Activated B cell treated with CpG ODN at 0.5 μM for 24 hours (primary cell): Measurements from ENCODE around the gene CDK14. TPM values are rescaled to one million over a fixed set of nuclear protein-coding genes. Genes with fewer than 3 reads are reported as not detected.

Experiments used
- ATAC-seq: fragments of 200-7000 bp; cut with Tn5 transposase; one replicate; pipeline ENCODE4 v1.10.0; 2021; ENCODE audit warnings: low read depth, mild to moderate bottlenecking, moderate library complexity
- CTCF ChIA-PET: fragments of 350-600 bp; sonication (Branson Sonifier 250); formaldehyde crosslinking; loops from one replicate; lab custom pipeline; 2021; ENCODE audit warnings: antibody characterized with exemption; lab: Charles Lee
- POLR2A ChIA-PET: fragments of 350-600 bp; sonication (Branson Sonifier 250); formaldehyde crosslinking; loops from one replicate; lab custom pipeline; 2021; ENCODE audit warnings: antibody characterized with exemption; lab: Charles Lee
- DNase-seq: peaks from one replicate; pipeline ENCODE4 v3.0.0; 2022
- H3K27ac Mint-ChIP-seq: one replicate; pipeline ENCODE4 v1.8.0; 2020; ENCODE audit warnings: mixed read lengths
- H3K27me3 Mint-ChIP-seq: one replicate; pipeline ENCODE4 v1.8.0; 2021; ENCODE audit warnings: mixed read lengths
- H3K36me3 Mint-ChIP-seq: one replicate; pipeline ENCODE4 v1.8.0; 2021; ENCODE audit warnings: low read depth, mixed read lengths
- H3K4me1 Mint-ChIP-seq: one replicate; pipeline ENCODE4 v1.8.0; 2021; ENCODE audit warnings: mixed read lengths
- H3K4me3 Mint-ChIP-seq: one replicate; pipeline ENCODE4 v1.8.0; 2020; ENCODE audit warnings: mild to moderate bottlenecking, mixed read lengths
- H3K9me3 Mint-ChIP-seq: one replicate; pipeline ENCODE4 v1.8.0; 2020; ENCODE audit warnings: mixed read lengths
- CTCF ChIP-seq: fragments of 200-600 bp; IDR thresholded peaks from one replicate; pipeline ENCODE4 v1.8.0; 2022; ENCODE audit warnings: antibody characterized with exemption, mild to moderate bottlenecking
- intact Hi-C: fragments of 100-400 bp; cut with micrococcal nuclease; formaldehyde crosslinking; loops from one replicate; pipeline ENCODE4 v1.15.1; 2024
- total RNA-seq: library from RNA; stranded (reverse); gene quantifications from 2 replicates; pipeline ENCODE4 v1.2.3, GENCODE V29; 2022

CDK14 gene
- total RNA-seq, 1 donor from 2014 or later, result 140 TPM

- intact Hi-C loops, result loop anchor here (5.0 to 10.0 kb wide), 2 partner anchors 177 to 340 kb away; partner anchors contain the start of gene FZD1
- Mint-ChIP-seq H3K4me1 (peaks cover 21% of the 10 kb centered on the region), H3K27me3 (no peaks in the 10 kb centered on the region), H3K27ac (no peak overlapping the region), H3K36me3 (peaks cover 24% of the 10 kb centered on the region), H3K9me3 (no peaks in the 10 kb centered on the region), H3K4me3 (no peak overlapping the region)
- no peak for TF ChIP-seq CTCF
- ChIA-PET CTCF (no interaction called here), POLR2A (no interaction called here)
- no peak for DNase-seq
- no peak for ATAC-seq
Measured at GRCh38 chr7:91085175-91085574, 489.1 kb downstream of the CDK14 start.

GRCh38 chr7:91086200-91086599, 490.1 kb downstream of the CDK14 start:
- DNase-seq, result no peak
- POLR2A ChIA-PET, result no interaction called here
- no peak for ATAC-seq
- intact Hi-C loops, result loop anchor here (2.0 to 10.0 kb wide), 3 partner anchors 176 to 1361 kb away; partner anchors contain the start of genes FZD1 and GATAD1
- Mint-ChIP-seq H3K27me3 (no peaks in the 10 kb centered on the region), H3K27ac (no peak overlapping the region), H3K9me3 (no peaks in the 10 kb centered on the region), H3K36me3 (peaks cover 24% of the 10 kb centered on the region), H3K4me1 (peaks cover 18% of the 10 kb centered on the region), H3K4me3 (no peak overlapping the region)
- CTCF ChIA-PET, result no interaction called here
- TF ChIP-seq CTCF, result no peak

- Mint-ChIP-seq H3K4me1 (peaks cover 6% of the 10 kb centered on the region), H3K4me3 (no peak overlapping the region)
- ATAC-seq, result no peak
Measured at GRCh38 chr7:91088156-91088555, 492.0 kb downstream of the CDK14 start.

GRCh38 chr7:91088691-91089090, 492.6 kb downstream of the CDK14 start:
- H3K4me1 Mint-ChIP-seq, result peaks cover 6% of the 10 kb centered on the region
- intact Hi-C loops, result loop anchor here (1.0 to 10.0 kb wide), 5 partner anchors 174 to 792 kb away; partner anchors contain the start of genes FZD1 and MTERF1
- H3K27ac Mint-ChIP-seq, result no peak overlapping the region
- no peak overlapping the region for H3K4me3 Mint-ChIP-seq
- no peak for TF ChIP-seq CTCF
- DNase-seq, result no peak
- ChIA-PET CTCF (interaction anchor here (0.6 to 2.0 kb wide), 3 partner anchors 9 to 1047 kb away, joined by 4 to 6 read pairs (median 4); no protein-coding TSS in a partner anchor), POLR2A (no interaction called here)
- ATAC-seq, result no peak
- H3K36me3 Mint-ChIP-seq, result peaks cover 34% of the 10 kb centered on the region
- no peaks in the 10 kb centered on the region for H3K9me3 Mint-ChIP-seq
- H3K27me3 Mint-ChIP-seq, result no peaks in the 10 kb centered on the region

More at GRCh38 chr7:91088156-91088555, 492.0 kb downstream of the CDK14 start:
- TF ChIP-seq CTCF, result no peak
- intact Hi-C loops, result loop anchor here (2.0 to 10.0 kb wide), 3 partner anchors 174 to 379 kb away; partner anchors contain the start of gene FZD1
- H3K9me3 Mint-ChIP-seq, result no peaks in the 10 kb centered on the region
- ChIA-PET POLR2A (no interaction called here), CTCF (interaction anchor here (2.0 kb wide), 1 partner anchor 9 kb away, joined by 6 read pairs; no protein-coding TSS in a partner anchor)
- DNase-seq, result no peak
- peaks cover 32% of the 10 kb centered on the region for H3K36me3 Mint-ChIP-seq
- no peaks in the 10 kb centered on the region for H3K27me3 Mint-ChIP-seq
- H3K27ac Mint-ChIP-seq, result no peak overlapping the region

GRCh38 chr7:91089382-91089963, 493.4 kb downstream of the CDK14 start:
- Mint-ChIP-seq H3K9me3 (no peaks in the 10 kb centered on the region), H3K4me3 (peak overlapping the region; percentile 19), H3K27ac (no peak overlapping the region), H3K36me3 (peaks cover 33% of the 10 kb centered on the region), H3K4me1 (peaks cover 6% of the 10 kb centered on the region), H3K27me3 (no peaks in the 10 kb centered on the region)
- ATAC-seq (peak; percentile 58), DNase-seq (no peak)
- ChIA-PET CTCF (interaction anchor here (0.6 to 2.3 kb wide), 9 partner anchors 10 to 791 kb away, joined by 3 to 12 read pairs (median 5); partner anchors contain the start of gene MTERF1), POLR2A (interaction anchor here (0.6 kb wide), 1 partner anchor 506 kb away, joined by 10 read pairs; no protein-coding TSS in a partner anchor)
- peak; percentile 92 for TF ChIP-seq CTCF
- intact Hi-C loops, result loop anchor here (1.0 to 10.0 kb wide), 5 partner anchors 173 to 791 kb away; partner anchors contain the start of genes FZD1 and MTERF1
